IPS-NIHi11 (cell line): ENCODE results near the gene STARD13.

Source experiments
- DNase-seq: peaks from one replicate; pipeline ENCODE4 v3.0.0; 2012; ENCODE audit warnings: mixed read lengths, low spot score

Gene STARD13

DNA sequence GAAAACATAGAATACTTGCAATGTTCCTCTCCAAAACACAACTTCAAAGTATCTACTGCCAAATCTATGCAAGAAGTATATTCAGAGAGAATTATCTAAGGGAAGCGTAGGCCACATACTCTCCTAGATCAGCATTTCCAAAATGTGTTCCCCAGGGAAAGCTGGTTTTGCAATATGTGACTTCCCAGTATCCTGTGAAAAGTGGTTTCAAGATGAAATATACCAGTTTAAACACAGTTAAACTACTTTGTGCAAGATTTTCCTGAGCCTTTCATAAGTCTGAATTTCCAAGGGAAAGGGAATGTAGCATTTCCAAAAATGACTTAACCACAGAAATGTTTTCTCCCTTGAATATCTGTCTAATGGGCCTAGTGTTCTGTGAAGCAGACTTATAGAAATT lies 7.6 kb downstream of the STARD13 start:
- DNase-seq, result no peak

GRCh38 chr13:33277037-33277740 lies 8.4 kb downstream of the STARD13 start:
- no peak for DNase-seq

DNA sequence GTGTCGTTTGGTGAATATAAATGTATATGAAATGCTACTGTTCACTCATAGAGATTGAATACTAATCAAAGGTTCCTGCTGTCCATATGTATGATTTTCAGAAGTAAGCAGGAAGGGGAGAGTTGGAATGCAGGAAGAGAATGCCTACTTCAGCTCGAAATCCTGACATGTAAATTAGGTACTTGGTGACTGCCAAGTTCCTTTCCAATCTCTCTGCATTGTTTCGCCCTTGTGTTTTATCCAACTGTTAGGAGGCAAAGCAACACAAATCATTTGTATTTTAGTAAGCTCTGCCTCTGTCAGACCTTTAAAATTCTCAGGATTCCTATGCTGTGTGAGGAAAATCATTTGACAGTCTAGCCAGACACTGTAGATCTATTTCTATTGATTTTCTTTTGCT lies 9.0 kb downstream of the STARD13 start:
- DNase-seq, result no peak

GRCh38 chr13:33275916-33276315 lies 9.6 kb downstream of the STARD13 start:
- DNase-seq, result no peak

DNA sequence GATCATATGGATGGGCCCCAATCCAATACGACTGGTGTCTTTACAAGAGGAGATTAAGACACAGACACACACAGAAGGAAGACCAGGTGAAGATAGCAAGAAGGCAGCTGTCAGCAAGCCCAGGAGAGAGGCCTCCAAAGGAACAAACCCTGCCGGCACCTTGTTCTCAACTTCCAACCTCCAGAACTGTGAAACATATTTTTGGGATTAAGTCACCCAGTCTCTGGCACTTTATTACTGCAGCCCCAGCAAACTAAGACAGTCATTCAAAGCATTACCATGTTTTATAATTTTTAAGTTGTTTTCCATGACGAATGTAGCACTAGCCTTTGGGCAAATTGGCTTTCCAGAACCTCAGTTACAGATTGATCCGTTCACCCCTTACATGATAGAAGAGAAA lies 11.3 kb downstream of the STARD13 start:
- DNase-seq, result no peak

DNA sequence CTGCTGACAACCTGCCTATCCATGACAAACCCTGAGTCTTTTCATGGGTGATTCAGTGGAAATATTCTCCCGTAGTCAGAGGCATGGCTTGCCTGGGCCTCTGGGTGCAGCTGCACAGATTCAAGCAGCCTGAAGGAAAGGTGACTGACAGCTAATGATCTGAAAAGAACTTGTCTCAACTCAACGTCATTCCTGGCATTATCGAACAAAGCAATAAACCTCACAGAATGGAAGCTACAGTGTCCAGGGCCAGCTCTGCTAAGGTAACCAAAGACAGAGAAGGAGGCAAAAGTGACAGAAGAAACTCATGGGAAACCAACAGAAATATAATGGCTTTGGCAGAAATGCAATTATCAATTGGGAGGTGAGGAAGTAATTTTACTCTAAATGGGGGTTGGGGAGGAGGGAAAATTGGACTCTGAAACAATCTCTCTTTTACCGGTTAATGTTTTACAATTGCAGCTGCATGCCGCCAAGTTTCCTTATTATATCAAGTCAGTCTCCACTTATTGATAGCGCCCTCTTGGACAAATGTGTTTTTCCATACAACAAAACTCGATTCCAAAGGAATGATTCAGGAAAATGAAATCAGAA lies 12.9 kb downstream of the STARD13 start:
- DNase-seq, result no peak

DNA sequence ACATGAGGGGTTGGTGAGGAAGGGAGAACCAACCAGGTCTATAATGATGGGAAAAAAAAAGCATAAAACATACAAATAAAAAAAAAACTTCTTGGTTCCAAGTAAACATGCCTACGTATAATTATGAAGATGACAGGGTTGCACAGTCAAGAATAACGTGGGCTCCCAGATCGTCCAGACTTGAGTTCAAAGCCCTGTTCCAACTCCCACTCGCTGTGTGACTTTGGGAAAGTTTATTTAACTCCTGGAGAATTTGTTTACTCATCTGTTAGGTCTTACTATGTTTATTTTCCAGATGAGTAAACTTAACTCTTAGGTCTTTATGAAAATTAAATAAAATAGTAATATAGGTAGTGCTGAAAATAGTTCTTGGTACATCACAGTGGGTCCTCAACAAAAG lies 13.8 kb downstream of the STARD13 start:
- DNase-seq, result no peak

DNA sequence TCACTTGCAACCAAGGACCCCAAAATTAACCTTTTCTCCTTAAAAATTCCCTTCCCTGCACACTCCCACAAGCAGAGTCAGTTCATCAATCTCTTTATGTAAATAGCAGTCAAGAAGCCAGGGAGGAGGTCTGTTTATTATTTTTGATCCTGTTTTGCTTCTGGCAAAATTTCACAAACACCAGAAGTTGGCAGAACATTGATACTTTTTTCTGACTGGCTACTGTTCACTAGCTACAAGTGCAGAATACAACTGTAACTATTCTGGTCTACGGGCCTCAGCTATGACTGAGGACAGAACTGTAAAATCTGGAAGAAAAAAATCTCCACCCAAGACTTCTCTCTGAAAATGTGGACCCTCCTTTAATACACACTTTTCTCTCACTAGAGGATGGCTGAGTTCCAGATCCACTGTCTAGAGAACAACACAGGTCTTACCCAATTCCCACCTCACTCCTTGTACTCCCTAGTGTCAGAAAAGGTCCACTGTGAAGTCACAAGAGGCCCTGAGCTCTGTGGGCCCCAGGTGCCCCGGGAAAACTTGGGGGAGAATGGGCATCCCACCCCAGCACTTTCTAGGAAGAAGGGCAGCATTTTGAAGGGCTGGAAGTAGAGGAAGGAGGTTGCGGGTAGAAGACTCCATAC lies 14.5 kb downstream of the STARD13 start:
- no peak for DNase-seq

GRCh38 chr13:33265607-33266006 lies 19.9 kb downstream of the STARD13 start:
- DNase-seq, result no peak

- no peak for DNase-seq
Observed at GRCh38 chr13:33265133-33265532, 20.4 kb downstream of the STARD13 start.

GRCh38 chr13:33264620-33264978 lies 21.0 kb downstream of the STARD13 start:
- DNase-seq, result no peak

DNA sequence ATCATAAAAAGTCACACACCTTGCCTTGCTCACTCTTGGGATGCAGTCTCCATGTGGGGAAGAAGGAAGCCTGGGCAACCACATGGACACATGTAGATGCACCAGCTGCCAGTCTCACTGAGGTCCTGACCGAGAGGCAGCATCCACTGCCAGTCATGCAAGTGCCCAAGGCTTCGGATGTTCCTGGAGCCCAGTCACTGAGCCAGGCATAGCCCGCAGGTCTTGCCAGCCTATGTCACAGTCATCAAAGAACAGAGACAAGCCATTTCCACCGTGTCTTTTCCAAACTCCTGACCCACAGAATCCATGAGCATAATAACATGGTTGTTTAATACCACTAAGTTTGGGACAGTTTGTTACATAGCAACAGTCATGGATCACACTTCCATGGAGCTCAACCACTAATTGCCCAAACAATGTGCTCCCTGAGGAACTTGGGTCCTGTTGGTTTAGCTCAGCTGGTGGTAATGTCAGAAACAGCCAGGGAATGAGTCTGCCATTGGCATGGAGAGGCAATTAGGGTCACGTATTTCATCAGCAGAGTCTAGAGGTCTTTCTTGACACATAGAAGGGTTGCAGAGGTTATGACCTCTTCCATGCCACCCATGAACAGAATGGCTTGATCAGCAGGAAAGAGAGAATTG lies 21.5 kb downstream of the STARD13 start:
- DNase-seq, result no peak

DNA sequence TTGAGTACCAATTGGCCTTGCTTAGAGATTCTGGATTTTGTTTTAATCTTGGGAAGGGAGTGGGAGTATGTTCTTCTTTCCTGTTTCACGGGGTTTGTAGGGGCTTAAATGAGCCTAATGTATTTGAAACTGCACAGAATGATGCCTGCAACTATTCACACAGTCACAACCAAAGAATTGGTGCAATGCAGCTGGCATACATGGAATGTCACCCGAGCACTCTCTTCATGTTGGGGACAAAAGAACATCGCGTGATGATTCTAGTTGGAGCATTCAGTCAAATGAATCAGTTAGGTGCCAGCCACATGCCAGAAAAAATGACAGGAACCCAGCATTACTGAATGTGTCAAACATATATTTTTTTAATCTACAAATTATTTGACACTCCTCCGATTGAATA lies 22.1 kb downstream of the STARD13 start:
- no peak for DNase-seq

DNA sequence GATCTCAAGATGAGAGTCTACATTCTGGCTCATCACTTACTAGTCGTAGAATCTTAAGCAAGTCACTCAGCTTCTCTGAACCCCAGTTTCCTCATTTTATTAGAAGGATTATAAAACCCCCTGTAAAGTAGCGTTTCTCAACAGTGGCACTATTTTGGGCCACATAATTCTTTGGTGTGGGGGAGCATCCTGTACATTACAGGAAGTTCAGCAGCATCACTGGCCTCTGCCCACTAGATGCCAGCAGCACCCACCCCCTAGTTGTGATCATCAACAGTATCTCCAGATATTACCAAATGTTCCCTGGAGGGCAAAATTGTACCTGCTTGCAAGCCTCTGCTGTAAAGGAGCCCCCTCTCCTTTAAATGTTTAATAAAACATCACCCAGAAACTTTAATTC lies 22.6 kb downstream of the STARD13 start:
- no peak for DNase-seq

- DNase-seq, result no peak
Observed at GRCh38 chr13:33262594-33262993, 23.0 kb downstream of the STARD13 start.

DNA sequence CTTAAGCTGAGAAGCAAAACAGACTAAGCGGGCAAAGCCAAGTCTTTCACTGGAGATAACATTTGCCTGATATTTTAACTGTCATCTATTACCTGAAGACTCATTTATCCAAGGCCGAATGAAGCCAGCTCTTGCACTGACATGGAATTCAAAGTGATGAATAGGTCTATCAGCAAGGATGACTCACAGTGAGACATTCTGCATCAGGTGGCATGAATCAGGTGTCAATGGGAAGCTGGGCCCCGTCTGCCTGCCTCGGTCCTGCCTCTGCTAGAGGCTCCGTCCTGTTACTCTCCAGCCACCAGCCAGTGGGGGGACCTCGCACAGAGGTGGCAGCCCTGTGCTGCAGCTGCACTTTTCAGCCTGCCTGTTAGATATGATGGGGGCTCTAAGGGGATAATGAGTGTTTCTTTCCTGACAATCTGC lies 23.5 kb downstream of the STARD13 start:
- DNase-seq, result peak; percentile 19

DNA sequence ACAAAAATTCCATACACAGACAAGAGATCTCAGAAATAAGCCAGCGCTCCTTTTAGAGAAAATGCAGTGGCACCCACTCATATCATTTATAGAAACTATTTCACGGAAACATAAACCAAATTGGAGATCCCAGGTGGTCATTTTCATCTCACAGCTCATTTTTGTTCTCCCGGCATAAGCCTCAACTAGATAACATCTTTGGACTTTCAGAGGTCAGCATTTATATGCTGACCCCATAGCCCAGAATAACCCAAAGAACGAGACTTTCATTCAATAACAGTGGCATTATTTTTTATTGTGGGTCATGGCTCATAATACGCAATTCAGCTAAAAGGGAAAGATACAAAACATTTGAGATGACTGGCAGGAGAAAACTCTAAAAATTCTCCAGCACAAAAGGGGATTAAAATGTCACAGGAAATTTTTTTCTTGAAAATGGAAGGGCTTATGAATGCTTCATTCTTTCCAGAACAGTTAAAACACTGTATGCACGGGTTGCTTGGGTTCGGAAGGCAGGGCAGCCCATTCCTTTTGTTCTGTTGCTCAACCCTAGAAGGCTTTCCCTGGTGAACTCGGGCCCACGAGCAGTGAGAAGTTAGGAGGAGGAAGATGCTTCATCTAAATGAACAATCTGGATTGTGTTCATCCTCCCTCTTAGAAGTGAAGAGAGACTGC lies 24.0 kb downstream of the STARD13 start:
- DNase-seq, result no peak

GRCh38 chr13:33260168-33261098 lies 25.1 kb downstream of the STARD13 start:
- no peak for DNase-seq

- peak; percentile 29 for DNase-seq
Observed at GRCh38 chr13:33259296-33259695, 26.3 kb downstream of the STARD13 start.

DNA sequence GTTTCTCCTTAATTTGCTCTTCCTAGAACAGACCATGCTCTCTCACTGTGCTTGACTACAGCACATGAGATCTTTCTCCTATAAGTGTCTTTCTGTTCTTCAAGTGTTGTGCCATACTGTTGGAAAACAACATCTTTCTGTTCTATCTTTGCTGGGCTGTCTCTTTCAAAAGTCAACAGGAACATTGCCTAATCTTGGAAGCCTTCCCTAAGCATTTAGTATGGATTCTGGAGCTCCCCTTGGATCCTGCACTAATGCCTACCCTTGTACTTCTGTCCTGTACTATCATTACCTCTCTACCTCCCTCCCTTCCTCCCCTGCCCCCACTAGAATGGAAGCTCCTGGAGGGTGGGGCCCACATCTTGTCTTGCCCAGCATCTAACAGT lies 26.8 kb downstream of the STARD13 start:
- no peak for DNase-seq
